K562 (cell line): ENCODE results near the gene PGA3. TPM values are rescaled to one million over a fixed set of nuclear protein-coding genes. Genes with fewer than 3 reads are reported as not detected.

Experiments used
- ARID4B ChIP-seq: sonication (generic); formaldehyde crosslinking; IDR thresholded peaks from 2 replicates; pipeline ENCODE4 v1.8.0; 2022; ENCODE audit warnings: mild to moderate bottlenecking, missing genetic modification reagents
- FUS ChIP-seq: fragments of 200-400 bp; formaldehyde crosslinking; optimal IDR thresholded peaks from 2 replicates; pipeline ENCODE3; 2017; ENCODE audit warnings: low read depth, low read length
- GTF3C2 ChIP-seq: IDR thresholded peaks from 3 replicates; pipeline ENCODE4 v1.6.1; 2011; ENCODE audit warnings: borderline replicate concordance, mild to moderate bottlenecking, moderate library complexity; ENCODE audit not compliant: insufficient read length; ENCODE audit errors: extremely low read depth
- HNRNPL ChIP-seq: fragments of 200-400 bp; formaldehyde crosslinking; IDR thresholded peaks from 2 replicates; pipeline ENCODE4 v1.6.1; 2017; ENCODE audit warnings: low read depth, mild to moderate bottlenecking, low read length
- HSF4 ChIP-seq: fragments of 250-450 bp; sonication (Bioruptor Pico); IDR thresholded peaks from 2 replicates; pipeline ENCODE4 v2.1.2; 2022; ENCODE audit warnings: mild to moderate bottlenecking, moderate library complexity, borderline replicate concordance
- RBBP5 ChIP-seq: fragments of 200-600 bp; sonication (generic); IDR thresholded peaks from 2 replicates; pipeline ENCODE4 v1.6.1; 2012; ENCODE audit warnings: borderline replicate concordance, mild to moderate bottlenecking, low read length, control low read depth, inconsistent platforms; ENCODE audit not compliant: insufficient read depth, poor library complexity, severe bottlenecking
- REST ChIP-seq, 2 experiments: fragments of 450-650 bp; formaldehyde crosslinking in 1 of 2; IDR thresholded peaks; 2 replicates each; pipeline versions ENCODE4 v1.4.0 to v1.6.1; 2014 to 2020; ENCODE audit warnings: mild to moderate bottlenecking in 2 of 2, borderline replicate concordance in 1 of 2, low read depth in 1 of 2
- ZNF764 ChIP-seq: fragments of 250-450 bp; sonication (Bioruptor Pico); IDR thresholded peaks from 2 replicates; pipeline ENCODE4 v1.4.0; 2020; ENCODE audit warnings: low read depth, mild to moderate bottlenecking, moderate library complexity
- polyA plus RNA-seq, 8 experiments: library from polyadenylated mRNA; depleted of rRNA in 4 of 8; stranded (reverse) in 5 of 8; unstranded in 3 of 8; fragments of >200 nt; fragmentation: Nextera tagmentation in 2 of 8; fragmentation: Illumina TruSeq in 1 of 8; extraction: Ambion mirVana in 2 of 8; extraction: Trizol in 1 of 8; gene quantifications; 2 replicates each; pipeline versions ENCODE4 v1.2.1 to v1.2.3, GENCODE V29; 2011 to 2014; ENCODE audit warnings: inconsistent platforms in 1 of 8, missing spikeins in 1 of 8
- total RNA-seq, 7 experiments: library from RNA; depleted of rRNA in 6 of 7; stranded (reverse); fragments of >200 nt in 6 of 7; fragmentation: Illumina TruSeq in 2 of 7; extraction: Trizol in 2 of 7; gene quantifications; 2 replicates each; pipeline versions ENCODE4 v1.2.1 to v1.2.3, GENCODE V29; 2011 to 2021; ENCODE audit warnings: low replicate concordance in 1 of 7

Gene PGA3
- total and polyA plus RNA-seq, 9 of the 15 experiments (the other 6 are each of a cell fraction or from before 2014, with no cell fraction given) = 0.15 to 0.18 (median 0.18) TPM; not detected in 6

GRCh38 chr11:61161190-61162091, 41.9 kb upstream of the PGA3 start, which contains the start of gene VPS37C (continued):
- peak; percentile 40; the same call in 1 of the 2 replicates for TF ChIP-seq REST (IDR thresholded peaks at IDR 0.05; ENCODE audit: borderline replicate concordance)
- TF ChIP-seq REST (CRISPR knock-in tag; IDR thresholded peaks at IDR 0.05; ENCODE audit: low read depth) = no peak
- peak; percentile 78; the same call in 1 of the 2 replicates for TF ChIP-seq ARID4B
- no peak for TF ChIP-seq GTF3C2
- TF ChIP-seq RBBP5 = peak; percentile 92
- TF ChIP-seq FUS = peak; percentile 79
- no peak for TF ChIP-seq ZNF764 (CRISPR knock-in tag)
- TF ChIP-seq HSF4 (CRISPR knock-in tag) = no peak
- 0 out of 2 replicates have a peak, but pooled peaks have one; percentile 38 for TF ChIP-seq HNRNPL
